SK-N-SH (cell line): Measurements from ENCODE around the gene ST6GALNAC2. TPM values are rescaled to one million over a fixed set of nuclear protein-coding genes. Genes with fewer than 3 reads are reported as not detected.

Experiments used
- CTCF ChIA-PET: fragments of 300-600, 350-600 bp; formaldehyde crosslinking; extraction: SDS; loops from one replicate; lab custom pipeline; 2021; lab: Yijun Ruan, JAX
- POLR2A ChIA-PET: fragments of 350-600 bp; sonication (Branson Sonifier 250); formaldehyde crosslinking; extraction: SDS; loops from one replicate; lab custom pipeline; 2020; ENCODE audit warnings: antibody characterized with exemption, inconsistent platforms; lab: Yijun Ruan, JAX
- DNase-seq: peaks from one replicate; pipeline ENCODE4 v3.0.0; 2012
- H2AFZ ChIP-seq: fragments of 200-600 bp; sonication (generic); 2 replicates; pipeline ENCODE4 v1.8.1; 2016; ENCODE audit warnings: antibody characterized with exemption, mild to moderate bottlenecking, low read depth
- H3F3A ChIP-seq: fragments of 200-600 bp; sonication (generic); replicated peaks from 2 replicates; pipeline ENCODE3; 2016; ENCODE audit warnings: antibody characterized with exemption, mild to moderate bottlenecking; ENCODE audit not compliant: insufficient read depth
- H3K27ac ChIP-seq, 2 experiments: fragments of 200-500 bp in 1 of 2; fragments of 200-600 bp in 1 of 2; sonication (Bioruptor generic) in 1 of 2; sonication (generic), shearing (Covaris generic) in 1 of 2; 2 replicates each; pipeline versions ENCODE4 v1.5.1 to v1.6.1; 2014 to 2016; ENCODE audit warnings: low read depth in 2 of 2, inconsistent platforms in 1 of 2, low read length in 1 of 2, mild to moderate bottlenecking in 1 of 2, mixed read lengths in 1 of 2
- H3K27me3 ChIP-seq: fragments of 200-600 bp; sonication (generic), shearing (Covaris generic); 2 replicates; pipeline ENCODE4 v1.6.1; 2016; ENCODE audit warnings: mixed run types; ENCODE audit not compliant: insufficient read depth
- H3K36me3 ChIP-seq, 2 experiments: fragments of 200-500 bp in 1 of 2; fragments of 200-600 bp in 1 of 2; sonication (Bioruptor generic) in 1 of 2; sonication (generic) in 1 of 2; replicated peaks in 1 of 2; 2 replicates each; pipeline versions ENCODE3 to v1.5.1; 2014 to 2016; ENCODE audit warnings: low read length in 1 of 2, mild to moderate bottlenecking in 1 of 2; ENCODE audit not compliant: insufficient read depth in 2 of 2, control insufficient read depth in 1 of 2
- H3K4me1 ChIP-seq, 2 experiments: fragments of 200-500 bp in 1 of 2; fragments of 200-600 bp in 1 of 2; sonication (Bioruptor generic) in 1 of 2; sonication (generic), shearing (Covaris generic) in 1 of 2; 2 replicates each; pipeline versions ENCODE4 v1.5.1 to v1.6.1; 2014 to 2016; ENCODE audit warnings: low read depth in 1 of 2, low read length in 1 of 2, mixed run types in 1 of 2; ENCODE audit not compliant: insufficient read depth in 2 of 2, control insufficient read depth in 1 of 2
- H3K4me2 ChIP-seq: fragments of 200-600 bp; sonication (generic), shearing (Covaris generic); 2 replicates; pipeline ENCODE4 v1.6.1; 2017; ENCODE audit warnings: mixed run types
- H3K4me3 ChIP-seq, 2 experiments: fragments of 200-500 bp in 1 of 2; fragments of 200-600 bp in 1 of 2; sonication (Bioruptor generic) in 1 of 2; sonication (generic), shearing (Covaris generic) in 1 of 2; 2 replicates each; pipeline versions ENCODE4 v1.5.1 to v1.8.1; 2014 to 2016; ENCODE audit warnings: low read depth in 2 of 2, inconsistent platforms in 1 of 2, low read length in 1 of 2, mild to moderate bottlenecking in 1 of 2, mixed read lengths in 1 of 2, moderate library complexity in 1 of 2
- H3K79me2 ChIP-seq: fragments of 200-600 bp; sonication (generic); 2 replicates; pipeline ENCODE4 v1.8.1; 2017; ENCODE audit warnings: mild to moderate bottlenecking; ENCODE audit not compliant: insufficient read depth
- H3K9ac ChIP-seq: fragments of 200-600 bp; sonication (generic); 2 replicates; pipeline ENCODE4 v1.6.1; 2017; ENCODE audit warnings: mixed run types
- H3K9me2 ChIP-seq: fragments of 200-600 bp; sonication (generic); 2 replicates; pipeline ENCODE4 v1.6.1; 2017; ENCODE audit warnings: mixed run types
- H3K9me3 ChIP-seq: fragments of 200-600 bp; sonication (generic); 2 replicates; pipeline ENCODE4 v1.6.1; 2017; ENCODE audit warnings: mixed run types, mild to moderate bottlenecking, moderate library complexity
- H4K20me1 ChIP-seq: fragments of 200-600 bp; sonication (generic); 2 replicates; pipeline ENCODE4 v1.6.1; 2017; ENCODE audit warnings: mild to moderate bottlenecking, mixed run types; ENCODE audit not compliant: insufficient read depth
- CHD2 ChIP-seq: fragments of 150-350 bp; IDR thresholded peaks from 2 replicates; pipeline ENCODE4 v1.6.1; 2018; ENCODE audit warnings: low read length; ENCODE audit not compliant: partially characterized antibody
- ELF1 ChIP-seq: IDR thresholded peaks from 2 replicates; pipeline ENCODE4 v1.4.0; 2012
- EP300 ChIP-seq, 2 experiments: IDR thresholded peaks; 2 replicates each; pipeline versions ENCODE4 v1.4.0 to v1.6.1; 2012; ENCODE audit warnings: borderline replicate concordance in 1 of 2, low read depth in 1 of 2, low read length in 1 of 2
- FOXJ3 ChIP-seq: sonication (generic); formaldehyde crosslinking; IDR thresholded peaks from 2 replicates; pipeline ENCODE4 v1.5.1; 2020; ENCODE audit warnings: mild to moderate bottlenecking, missing genetic modification reagents
- GABPA ChIP-seq: IDR thresholded peaks from 2 replicates; pipeline ENCODE4 v1.4.0; 2012; ENCODE audit warnings: low read depth, mild to moderate bottlenecking
- GATA2 ChIP-seq: sonication (generic); formaldehyde crosslinking; IDR thresholded peaks from 2 replicates; pipeline ENCODE4 v1.5.0; 2020; ENCODE audit warnings: mild to moderate bottlenecking, missing genetic modification reagents
- MXI1 ChIP-seq: IDR thresholded peaks from 2 replicates; pipeline ENCODE4 v1.6.1; 2012; ENCODE audit warnings: mild to moderate bottlenecking, low read depth, low read length, improper control_type of control experiment
- NFIC ChIP-seq: IDR thresholded peaks from 2 replicates; pipeline ENCODE4 v1.4.0; 2012; ENCODE audit warnings: borderline replicate concordance
- NRF1 ChIP-seq: IDR thresholded peaks from 2 replicates; pipeline ENCODE4 v1.6.1; 2012; ENCODE audit warnings: low read depth, mild to moderate bottlenecking, low read length
- RAD21 ChIP-seq: IDR thresholded peaks from 2 replicates; pipeline ENCODE4 v1.6.1; 2012; ENCODE audit warnings: mild to moderate bottlenecking, low read length
- RCOR1 ChIP-seq: fragments of 150-350 bp; IDR thresholded peaks from 2 replicates; pipeline ENCODE4 v1.6.1; 2017; ENCODE audit warnings: antibody characterized with exemption, low read length
- RXRA ChIP-seq: IDR thresholded peaks from 2 replicates; pipeline ENCODE4 v1.4.0; 2012; ENCODE audit warnings: low read depth, mild to moderate bottlenecking, borderline replicate concordance
- SMC3 ChIP-seq: IDR thresholded peaks from 2 replicates; pipeline ENCODE4 v1.6.1; 2012; ENCODE audit warnings: low read depth, low read length, improper control_type of control experiment
- TAF1 ChIP-seq: IDR thresholded peaks from 2 replicates; pipeline ENCODE4 v1.6.1; 2012; ENCODE audit warnings: low read depth, mild to moderate bottlenecking, low read length, moderate library complexity, borderline replicate concordance
- YY1 ChIP-seq: IDR thresholded peaks from 2 replicates; pipeline ENCODE4 v1.4.0; 2012; ENCODE audit warnings: low read depth, mild to moderate bottlenecking
- WGBS: methylation state at CpG from one replicate; pipeline ENCODE4 v1.1.6; 2017; ENCODE audit warnings: low lambda C conversion rate; 5-methylcytosine and 5-hydroxymethylcytosine counted together
- polyA plus RNA-seq, 3 experiments: library from polyadenylated mRNA; depleted of rRNA; stranded (reverse); fragments of >200 nt; gene quantifications; 2 replicates each; pipeline ENCODE4 v1.2.3, GENCODE V29; 2012
- TF ChIP-seq, protein P1 (sequence below): fragments of 150-350 bp; IDR thresholded peaks from 2 replicates; pipeline ENCODE4 v1.6.1; 2016; ENCODE audit warnings: mild to moderate bottlenecking, low read depth, low read length
- TF ChIP-seq, protein P2 (sequence below): IDR thresholded peaks from 2 replicates; pipeline ENCODE4 v1.4.0; 2012; ENCODE audit warnings: low read depth
- TF ChIP-seq, protein P3 (sequence below): IDR thresholded peaks from 2 replicates; pipeline ENCODE4 v1.4.0; 2012; ENCODE audit warnings: low read depth, borderline replicate concordance
- TF ChIP-seq, protein P4 (sequence below): IDR thresholded peaks from 2 replicates; pipeline ENCODE4 v1.4.0; 2012; ENCODE audit warnings: low read depth, borderline replicate concordance

The ST6GALNAC2 gene
- polyA plus RNA-seq, 1 of the 3 experiments (the other 2 are of a cell fraction): 0.94 TPM

DNA sequence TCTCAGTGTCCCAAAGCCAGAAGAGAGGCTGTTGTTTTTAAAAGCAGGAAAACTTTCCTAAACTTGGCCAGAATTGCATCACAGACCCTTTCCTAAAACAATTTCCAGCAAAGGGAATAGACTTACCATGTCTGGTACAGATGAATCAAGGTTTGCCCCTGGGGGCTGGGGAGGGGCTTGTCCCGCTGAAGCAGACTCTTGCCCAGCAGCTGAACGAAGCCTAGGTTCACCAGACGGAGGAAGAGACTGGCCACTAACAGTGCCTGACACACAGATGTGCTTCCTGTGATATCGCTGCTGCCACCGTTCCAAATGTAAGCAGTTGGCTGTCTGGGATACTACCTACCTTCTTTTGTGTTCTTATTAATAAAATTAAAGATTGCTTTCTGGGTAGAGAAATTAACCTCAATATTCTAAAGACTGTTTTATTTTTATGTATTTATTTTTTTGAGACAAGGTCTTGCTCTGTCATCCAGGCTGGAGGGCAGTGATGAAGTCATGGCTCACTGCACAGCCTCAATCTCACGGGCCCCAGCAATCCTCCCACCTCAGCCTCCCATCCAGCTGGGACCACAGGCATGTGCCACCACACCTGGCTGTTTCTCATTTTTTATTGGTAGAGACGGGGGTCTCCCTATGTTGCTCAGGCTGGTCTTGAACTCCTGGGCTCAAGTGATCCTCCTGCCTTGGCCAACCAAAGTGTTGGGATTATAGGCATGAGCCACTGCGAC lies 32.3 kb downstream of the ST6GALNAC2 start:
- Histone ChIP-seq H3K36me3 (no peaks in the 10 kb centered on the region), H3K9me2 (no peaks in the 10 kb centered on the region), H3K27ac (peak overlapping the region in 1 of 2 experiments; percentile 72; a peak in 2 of 4 replicates), H3K9ac (no peak overlapping the region), H3K4me1 (peaks cover 0 to 22% of the 10 kb centered on the region in 2 experiments; a peak in 2 of 4 replicates), H2AFZ (no peak overlapping the region), H4K20me1 (no peaks in the 10 kb centered on the region), H3K4me2 (no peak overlapping the region), H3K79me2 (peaks cover 15% of the 10 kb centered on the region), H3K9me3 (no peaks in the 10 kb centered on the region), H3K4me3 (no peak overlapping the region), H3F3A (peaks cover 6% of the 10 kb centered on the region), H3K27me3 (no peaks in the 10 kb centered on the region)
- CTCF ChIA-PET: interaction anchor here (0.6 to 14.5 kb wide), 14 partner anchors 8 to 145 kb away, joined by 3 to 319 read pairs (median 4); no protein-coding TSS in a partner anchor
- TF ChIP-seq RCOR1: peak; percentile 71; the same call in 1 of the 2 replicates
- TF ChIP-seq EP300 (IDR thresholded peaks at IDR 0.05; ENCODE audit: borderline replicate concordance in 1 of 2, low read depth in 1 of 2, low read length in 1 of 2): peak in 1 of 2 experiments; percentile 22; a peak in 1 of 4 replicates
- TF ChIP-seq CHD2: peak; percentile 10
- TF ChIP-seq NRF1: no peak
- no peak for TF ChIP-seq GABPA
- DNase-seq: peak; percentile 65
- whole genome bisulfite sequencing: 84% methylated on average over 8 of the region's 8 CpGs
- POLR2A ChIA-PET: interaction anchor here (1.0 to 2.0 kb wide), 4 partner anchors 8 to 134 kb away, joined by 3 to 10 read pairs (median 6); no protein-coding TSS in a partner anchor

DNA sequence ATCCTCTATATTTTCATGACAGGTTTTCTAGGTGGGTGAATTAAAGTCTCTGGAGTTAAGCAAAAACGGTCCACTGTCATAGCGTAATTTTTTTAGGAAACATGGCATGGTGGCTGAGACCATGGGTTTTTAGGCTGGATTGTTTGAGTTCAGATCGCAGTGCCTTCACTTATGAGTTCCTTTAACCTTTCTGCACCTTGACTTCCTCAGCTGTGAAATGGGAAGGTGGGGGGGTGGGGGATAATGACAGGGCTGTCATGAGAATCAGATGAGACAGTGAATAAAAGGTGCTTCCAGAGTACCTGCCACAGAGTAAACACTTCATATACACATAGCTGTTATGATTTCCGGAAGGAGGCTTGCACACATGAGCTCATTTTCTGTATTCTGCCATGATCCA lies 34.0 kb downstream of the ST6GALNAC2 start:
- TF ChIP-seq, protein P1, sequence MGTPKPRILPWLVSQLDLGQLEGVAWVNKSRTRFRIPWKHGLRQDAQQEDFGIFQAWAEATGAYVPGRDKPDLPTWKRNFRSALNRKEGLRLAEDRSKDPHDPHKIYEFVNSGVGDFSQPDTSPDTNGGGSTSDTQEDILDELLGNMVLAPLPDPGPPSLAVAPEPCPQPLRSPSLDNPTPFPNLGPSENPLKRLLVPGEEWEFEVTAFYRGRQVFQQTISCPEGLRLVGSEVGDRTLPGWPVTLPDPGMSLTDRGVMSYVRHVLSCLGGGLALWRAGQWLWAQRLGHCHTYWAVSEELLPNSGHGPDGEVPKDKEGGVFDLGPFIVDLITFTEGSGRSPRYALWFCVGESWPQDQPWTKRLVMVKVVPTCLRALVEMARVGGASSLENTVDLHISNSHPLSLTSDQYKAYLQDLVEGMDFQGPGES: no peak
- no peak for TF ChIP-seq GATA2 (CRISPR knock-in tag)
- no peak for TF ChIP-seq SMC3
- TF ChIP-seq, protein P2, sequence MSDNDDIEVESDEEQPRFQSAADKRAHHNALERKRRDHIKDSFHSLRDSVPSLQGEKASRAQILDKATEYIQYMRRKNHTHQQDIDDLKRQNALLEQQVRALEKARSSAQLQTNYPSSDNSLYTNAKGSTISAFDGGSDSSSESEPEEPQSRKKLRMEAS: no peak
- TF ChIP-seq ELF1: no peak
- TF ChIP-seq TAF1: no peak
- TF ChIP-seq RCOR1: no peak
- TF ChIP-seq, protein P3, sequence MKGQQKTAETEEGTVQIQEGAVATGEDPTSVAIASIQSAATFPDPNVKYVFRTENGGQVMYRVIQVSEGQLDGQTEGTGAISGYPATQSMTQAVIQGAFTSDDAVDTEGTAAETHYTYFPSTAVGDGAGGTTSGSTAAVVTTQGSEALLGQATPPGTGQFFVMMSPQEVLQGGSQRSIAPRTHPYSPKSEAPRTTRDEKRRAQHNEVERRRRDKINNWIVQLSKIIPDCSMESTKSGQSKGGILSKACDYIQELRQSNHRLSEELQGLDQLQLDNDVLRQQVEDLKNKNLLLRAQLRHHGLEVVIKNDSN: no peak
- no peak for TF ChIP-seq FOXJ3 (CRISPR knock-in tag)
- TF ChIP-seq RXRA: no peak
- no peak for TF ChIP-seq MXI1
- no peak for TF ChIP-seq NFIC
- no peak for TF ChIP-seq RAD21
- no peak for TF ChIP-seq CHD2
- no peak for TF ChIP-seq EP300 (IDR thresholded peaks at IDR 0.05; ENCODE audit: borderline replicate concordance in 1 of 2, low read depth in 1 of 2, low read length in 1 of 2)
- TF ChIP-seq, protein P4, sequence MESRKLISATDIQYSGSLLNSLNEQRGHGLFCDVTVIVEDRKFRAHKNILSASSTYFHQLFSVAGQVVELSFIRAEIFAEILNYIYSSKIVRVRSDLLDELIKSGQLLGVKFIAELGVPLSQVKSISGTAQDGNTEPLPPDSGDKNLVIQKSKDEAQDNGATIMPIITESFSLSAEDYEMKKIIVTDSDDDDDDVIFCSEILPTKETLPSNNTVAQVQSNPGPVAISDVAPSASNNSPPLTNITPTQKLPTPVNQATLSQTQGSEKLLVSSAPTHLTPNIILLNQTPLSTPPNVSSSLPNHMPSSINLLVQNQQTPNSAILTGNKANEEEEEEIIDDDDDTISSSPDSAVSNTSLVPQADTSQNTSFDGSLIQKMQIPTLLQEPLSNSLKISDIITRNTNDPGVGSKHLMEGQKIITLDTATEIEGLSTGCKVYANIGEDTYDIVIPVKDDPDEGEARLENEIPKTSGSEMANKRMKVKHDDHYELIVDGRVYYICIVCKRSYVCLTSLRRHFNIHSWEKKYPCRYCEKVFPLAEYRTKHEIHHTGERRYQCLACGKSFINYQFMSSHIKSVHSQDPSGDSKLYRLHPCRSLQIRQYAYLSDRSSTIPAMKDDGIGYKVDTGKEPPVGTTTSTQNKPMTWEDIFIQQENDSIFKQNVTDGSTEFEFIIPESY: no peak
- TF ChIP-seq YY1: no peak
- Histone ChIP-seq H3K9ac (no peak overlapping the region), H3K27ac (no peak overlapping the region; a peak in 1 of 4 replicates), H3K36me3 (no peaks in the 10 kb centered on the region), H4K20me1 (peaks cover 6% of the 10 kb centered on the region), H3K4me3 (no peak overlapping the region), H3K9me3 (no peaks in the 10 kb centered on the region), H3K4me1 (peaks cover 6 to 29% of the 10 kb centered on the region in 2 experiments), H3F3A (peaks cover 15% of the 10 kb centered on the region), H3K9me2 (no peaks in the 10 kb centered on the region), H2AFZ (no peak overlapping the region), H3K79me2 (peaks cover 4% of the 10 kb centered on the region), H3K27me3 (no peaks in the 10 kb centered on the region), H3K4me2 (no peak overlapping the region)
- no peak for DNase-seq
- POLR2A ChIA-PET: interaction anchor here (0.5 to 1.9 kb wide), 7 partner anchors 11 to 185 kb away, joined by 3 to 5 read pairs (median 4); partner anchors contain the start of gene PRCD
- WGBS: 81% methylated on average over 4 of the region's 4 CpGs
- CTCF ChIA-PET: interaction anchor here (0.6 to 14.5 kb wide), 14 partner anchors 11 to 574 kb away, joined by 3 to 319 read pairs (median 4); partner anchors contain the start of genes PRCD and ST6GALNAC2
